ENCODE results near the gene ATP1B1. TPM values are rescaled to one million over a fixed set of nuclear protein-coding genes. Genes with fewer than 3 reads are reported as not detected.

ATP1B1 gene
- total RNA-seq, 4 donors from 2014 or later = 52.6 to 210 (median 111) TPM

DNA sequence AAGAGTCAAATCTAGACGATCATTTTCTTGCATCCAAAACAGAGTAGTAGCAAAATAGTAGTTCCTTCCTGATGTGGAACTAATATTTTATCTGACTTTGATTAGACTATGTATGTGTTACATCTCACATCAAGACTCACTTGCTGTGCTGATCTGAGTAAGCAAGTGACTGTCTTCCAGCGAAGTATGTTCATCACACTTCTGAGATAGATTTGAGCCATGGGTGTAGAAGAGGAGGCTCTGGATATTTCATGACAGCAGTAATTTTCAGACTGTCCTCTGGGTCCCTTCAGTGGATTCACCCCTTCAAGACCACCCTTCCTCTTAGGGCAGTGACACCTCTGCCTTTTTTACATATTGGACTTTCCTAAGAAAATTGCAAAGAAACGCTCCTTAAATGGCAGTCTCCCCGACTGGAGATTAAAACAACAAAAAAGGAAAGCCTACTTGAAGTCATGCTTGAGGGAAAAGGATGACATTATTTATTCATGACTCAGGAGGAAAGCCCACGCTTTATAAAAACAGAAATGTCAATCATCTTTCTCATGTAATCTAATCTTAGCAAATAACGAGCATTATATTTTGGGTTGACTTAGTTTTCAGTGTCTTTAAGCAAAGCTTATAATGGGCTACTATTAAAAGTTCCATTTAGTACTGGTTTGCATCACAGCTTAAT is 22.8 kb downstream of the ATP1B1 start:
- Histone ChIP-seq H3K4me1 (no peaks in the 10 kb centered on the region), H3K9me3 (no peaks in the 10 kb centered on the region), H3K36me3 (no peaks in the 10 kb centered on the region), H3K27me3 (no peaks in the 10 kb centered on the region), H3K27ac (peak overlapping the region; percentile 25 to 61), H3K4me3 (no peak overlapping the region)
- no peak for TF ChIP-seq POLR2A (IDR thresholded peaks at IDR 0.05)
- TF ChIP-seq, protein P1, sequence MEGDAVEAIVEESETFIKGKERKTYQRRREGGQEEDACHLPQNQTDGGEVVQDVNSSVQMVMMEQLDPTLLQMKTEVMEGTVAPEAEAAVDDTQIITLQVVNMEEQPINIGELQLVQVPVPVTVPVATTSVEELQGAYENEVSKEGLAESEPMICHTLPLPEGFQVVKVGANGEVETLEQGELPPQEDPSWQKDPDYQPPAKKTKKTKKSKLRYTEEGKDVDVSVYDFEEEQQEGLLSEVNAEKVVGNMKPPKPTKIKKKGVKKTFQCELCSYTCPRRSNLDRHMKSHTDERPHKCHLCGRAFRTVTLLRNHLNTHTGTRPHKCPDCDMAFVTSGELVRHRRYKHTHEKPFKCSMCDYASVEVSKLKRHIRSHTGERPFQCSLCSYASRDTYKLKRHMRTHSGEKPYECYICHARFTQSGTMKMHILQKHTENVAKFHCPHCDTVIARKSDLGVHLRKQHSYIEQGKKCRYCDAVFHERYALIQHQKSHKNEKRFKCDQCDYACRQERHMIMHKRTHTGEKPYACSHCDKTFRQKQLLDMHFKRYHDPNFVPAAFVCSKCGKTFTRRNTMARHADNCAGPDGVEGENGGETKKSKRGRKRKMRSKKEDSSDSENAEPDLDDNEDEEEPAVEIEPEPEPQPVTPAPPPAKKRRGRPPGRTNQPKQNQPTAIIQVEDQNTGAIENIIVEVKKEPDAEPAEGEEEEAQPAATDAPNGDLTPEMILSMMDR (IDR thresholded peaks at IDR 0.05) = no peak
- no peak for DNase-seq
- intact Hi-C loops (cut with DNase I; ENCODE audit: low total_unique reads) = no loop called here

DNA sequence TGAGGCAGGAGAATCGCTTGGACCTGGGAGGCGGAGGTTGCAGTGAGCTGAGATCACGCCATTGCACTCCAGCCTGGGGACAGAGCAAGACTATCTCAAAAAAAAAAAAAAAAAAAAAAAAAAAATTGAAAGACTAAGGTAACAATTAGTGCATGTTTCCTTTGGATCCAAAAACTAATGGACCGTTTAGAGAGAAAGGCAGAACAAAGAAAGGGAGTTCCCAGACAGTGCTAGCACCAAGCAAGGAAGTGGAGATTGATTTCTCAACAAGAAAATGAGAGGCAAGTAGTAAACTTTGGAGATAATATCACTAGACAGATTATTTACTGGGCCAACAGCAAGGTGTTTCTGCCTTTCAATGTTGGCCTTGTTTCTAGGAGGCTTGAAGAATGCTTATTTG is 24.2 kb downstream of the ATP1B1 start:
- no peaks in the 10 kb centered on the region for H3K4me1 ChIP-seq
- no peak overlapping the region for H3K4me3 ChIP-seq
- TF ChIP-seq POLR2A (IDR thresholded peaks at IDR 0.05) = no peak
- TF ChIP-seq, protein P1 (IDR thresholded peaks at IDR 0.05) = no peak
- no peak for DNase-seq
- H3K9me3 ChIP-seq = no peaks in the 10 kb centered on the region
- intact Hi-C loops (cut with DNase I; ENCODE audit: low total_unique reads) = no loop called here
- H3K36me3 ChIP-seq = no peaks in the 10 kb centered on the region
- H3K27ac ChIP-seq = no peak overlapping the region
- H3K27me3 ChIP-seq = no peaks in the 10 kb centered on the region

GRCh38 chr1:169132512-169133227 is 26.2 kb downstream of the ATP1B1 start:
- Histone ChIP-seq H3K27ac (peak overlapping the region in 1 of 2 donors; percentile 5), H3K4me3 (no peak overlapping the region), H3K4me1 (no peaks in the 10 kb centered on the region), H3K36me3 (no peaks in the 10 kb centered on the region), H3K27me3 (no peaks in the 10 kb centered on the region), H3K9me3 (no peaks in the 10 kb centered on the region)
- TF ChIP-seq, protein P1 (IDR thresholded peaks at IDR 0.05) = no peak
- no peak for TF ChIP-seq POLR2A (IDR thresholded peaks at IDR 0.05)
- no peak for DNase-seq
- intact Hi-C loops (cut with DNase I; ENCODE audit: low total_unique reads) = no loop called here

DNA sequence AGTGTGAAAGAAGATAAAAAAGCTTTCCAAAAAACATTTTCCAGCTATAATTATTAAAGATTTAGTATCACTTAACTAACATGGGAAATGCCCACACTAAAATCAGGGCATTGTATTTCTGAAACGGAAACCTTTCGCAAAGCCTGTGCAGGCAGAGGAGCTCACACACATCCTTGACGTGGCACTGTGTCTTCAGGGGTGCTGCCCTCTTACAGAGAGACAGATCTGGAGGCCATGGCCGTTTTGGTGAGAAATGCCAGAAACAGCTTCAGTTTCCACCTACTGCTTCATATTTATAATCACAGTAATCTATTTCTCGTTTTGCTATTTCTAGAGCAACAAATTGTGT is 26.7 kb downstream of the ATP1B1 start:
- Histone ChIP-seq H3K9me3 (no peaks in the 10 kb centered on the region), H3K27me3 (no peaks in the 10 kb centered on the region), H3K4me3 (no peak overlapping the region), H3K36me3 (no peaks in the 10 kb centered on the region), H3K4me1 (no peaks in the 10 kb centered on the region), H3K27ac (peak overlapping the region in 1 of 2 donors; percentile 5)
- intact Hi-C loops (cut with DNase I; ENCODE audit: low total_unique reads) = no loop called here
- no peak for DNase-seq
- TF ChIP-seq, protein P1 (IDR thresholded peaks at IDR 0.05) = no peak
- no peak for TF ChIP-seq POLR2A (IDR thresholded peaks at IDR 0.05)

DNA sequence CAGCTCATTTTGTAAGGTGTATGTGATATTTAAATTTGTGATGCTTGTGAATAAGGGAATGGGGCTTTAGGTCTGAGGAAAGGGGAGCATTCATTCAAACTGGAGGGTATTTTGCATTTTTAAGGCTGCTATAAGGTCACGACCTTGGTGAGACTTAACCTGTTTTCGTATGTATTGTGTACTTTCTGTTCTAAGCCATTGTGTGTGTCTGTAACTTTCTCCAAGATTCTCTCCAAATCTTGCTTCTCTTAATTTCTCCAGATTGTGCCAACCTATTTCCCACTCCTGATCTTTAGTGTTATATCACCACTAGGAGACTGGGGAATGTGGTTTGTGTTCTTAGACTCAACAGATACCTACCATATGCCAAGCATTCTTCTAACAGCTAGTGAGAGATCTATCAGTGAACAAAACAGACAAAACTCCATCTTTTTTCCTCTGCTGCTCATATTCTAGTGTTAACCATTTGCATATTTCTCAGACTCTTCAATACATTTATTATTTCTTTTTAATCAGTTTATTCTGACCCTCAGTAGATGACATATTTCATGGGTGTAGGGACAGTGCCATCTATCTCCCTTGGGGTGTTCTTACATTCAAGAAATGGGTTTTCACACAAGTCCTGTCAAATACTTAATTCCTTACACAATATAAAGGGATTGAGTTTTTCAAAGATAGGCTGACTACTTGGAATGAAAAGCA is 27.5 kb downstream of the ATP1B1 start:
- no peak for DNase-seq
- Histone ChIP-seq H3K9me3 (no peaks in the 10 kb centered on the region), H3K27ac (peak overlapping the region in 1 of 2 donors; percentile 5), H3K36me3 (no peaks in the 10 kb centered on the region), H3K4me3 (no peak overlapping the region), H3K4me1 (no peaks in the 10 kb centered on the region), H3K27me3 (no peaks in the 10 kb centered on the region)
- TF ChIP-seq POLR2A (IDR thresholded peaks at IDR 0.05) = no peak
- TF ChIP-seq, protein P1 (IDR thresholded peaks at IDR 0.05) = no peak
- intact Hi-C loops (cut with DNase I; ENCODE audit: low total_unique reads) = no loop called here
